HepG2 (cell line): Measurements from ENCODE around the gene UBE2O. TPM values are rescaled to one million over a fixed set of nuclear protein-coding genes. Genes with fewer than 3 reads are reported as not detected.

Experiments
- ELF1 ChIP-seq: sonication (generic); formaldehyde crosslinking; IDR thresholded peaks from 2 replicates; pipeline ENCODE4 v1.4.0; 2020; ENCODE audit warnings: missing genetic modification reagents
- FOSL2 ChIP-seq: sonication (generic); formaldehyde crosslinking; IDR thresholded peaks from 2 replicates; pipeline ENCODE4 v1.4.0; 2020; ENCODE audit warnings: missing genetic modification reagents
- FOXO1 ChIP-seq: sonication (generic); formaldehyde crosslinking; IDR thresholded peaks from 2 replicates; pipeline ENCODE4 v1.4.0; 2020; ENCODE audit warnings: missing genetic modification reagents
- GMEB2 ChIP-seq: IDR thresholded peaks from 2 replicates; pipeline ENCODE4 v1.6.1; 2016; ENCODE audit warnings: missing biosample characterization, missing genetic modification reagents, low read depth
- HCFC1 ChIP-seq: fragments of 150-350 bp; IDR thresholded peaks from 2 replicates; pipeline ENCODE4 v1.6.1; 2014; ENCODE audit warnings: low read depth, low read length
- IKZF4 ChIP-seq: sonication (generic); formaldehyde crosslinking; IDR thresholded peaks from 2 replicates; pipeline ENCODE4 v1.5.1; 2020; ENCODE audit warnings: borderline replicate concordance, mild to moderate bottlenecking, low read depth, missing genetic modification reagents; ENCODE audit errors: not compliant biosample characterization
- IRF9 ChIP-seq: sonication (generic); formaldehyde crosslinking; IDR thresholded peaks from 2 replicates; pipeline ENCODE4 v1.8.0; 2022; ENCODE audit warnings: missing genetic modification reagents, mild to moderate bottlenecking, borderline replicate concordance
- RXRB ChIP-seq: IDR thresholded peaks from 2 replicates; pipeline ENCODE4 v1.6.1; 2016; ENCODE audit warnings: borderline replicate concordance, missing genetic modification reagents, missing compliant biosample characterization
- ZFP41 ChIP-seq: sonication (generic); formaldehyde crosslinking; IDR thresholded peaks from 2 replicates; pipeline ENCODE4 v1.4.0; 2020; ENCODE audit warnings: mild to moderate bottlenecking, missing genetic modification reagents, borderline replicate concordance
- ZNF746 ChIP-seq: sonication (generic); formaldehyde crosslinking; IDR thresholded peaks from 2 replicates; pipeline ENCODE4 v1.8.0; 2022; ENCODE audit warnings: mild to moderate bottlenecking, missing genetic modification reagents
- ZNF782 ChIP-seq: sonication (generic); formaldehyde crosslinking; IDR thresholded peaks from 2 replicates; pipeline ENCODE4 v1.4.0; 2020; ENCODE audit warnings: missing genetic modification reagents, mild to moderate bottlenecking, borderline replicate concordance
- polyA plus RNA-seq, 8 experiments: library from polyadenylated mRNA; depleted of rRNA in 3 of 8; stranded (reverse) in 7 of 8; unstranded in 1 of 8; fragments of >200 nt; fragmentation: Illumina TruSeq in 4 of 8; extraction: Trizol in 4 of 8; gene quantifications; 2 replicates each; pipeline versions ENCODE4 v1.2.1 to v1.2.3, GENCODE V29; 2011 to 2016; ENCODE audit warnings: low read depth in 4 of 8, missing spikeins in 1 of 8, mixed read lengths in 1 of 8; ENCODE audit not compliant: insufficient read depth in 1 of 8
- total RNA-seq, 5 experiments: library from RNA; depleted of rRNA; stranded (reverse); fragments of >200 nt; fragmentation: Illumina TruSeq; extraction: Trizol; gene quantifications; 2 replicates each; pipeline ENCODE4 v1.2.3, GENCODE V29; 2016; ENCODE audit warnings: low read depth in 1 of 5
- TF ChIP-seq, protein P1 (sequence below): sonication (generic); formaldehyde crosslinking; IDR thresholded peaks from 2 replicates; pipeline ENCODE4 v1.4.0; 2020; ENCODE audit warnings: mild to moderate bottlenecking, missing genetic modification reagents
- TF ChIP-seq, protein P2 (sequence below): sonication (generic); formaldehyde crosslinking; IDR thresholded peaks from 2 replicates; pipeline ENCODE4 v1.4.0; 2020; ENCODE audit warnings: mild to moderate bottlenecking, missing genetic modification reagents

The UBE2O gene
- total and polyA plus RNA-seq, 2 of the 13 experiments (the other 11 are each of a cell fraction or from before 2014, with no cell fraction given): 21.5 to 23.5 TPM

GRCh38 chr17:76458580-76459490, 5.9 kb upstream of the UBE2O start (continued):
- TF ChIP-seq HCFC1: no peak
- peak; percentile 8; the same call in 1 of the 2 replicates for TF ChIP-seq FOSL2 (CRISPR knock-in tag)
- TF ChIP-seq, protein P1, sequence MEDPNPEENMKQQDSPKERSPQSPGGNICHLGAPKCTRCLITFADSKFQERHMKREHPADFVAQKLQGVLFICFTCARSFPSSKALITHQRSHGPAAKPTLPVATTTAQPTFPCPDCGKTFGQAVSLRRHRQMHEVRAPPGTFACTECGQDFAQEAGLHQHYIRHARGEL (CRISPR knock-in tag): no peak; the same call in 1 of the 2 replicates
- peak; percentile 33; the same call in 1 of the 2 replicates for TF ChIP-seq RXRB (CRISPR knock-in tag)
- TF ChIP-seq, protein P2, sequence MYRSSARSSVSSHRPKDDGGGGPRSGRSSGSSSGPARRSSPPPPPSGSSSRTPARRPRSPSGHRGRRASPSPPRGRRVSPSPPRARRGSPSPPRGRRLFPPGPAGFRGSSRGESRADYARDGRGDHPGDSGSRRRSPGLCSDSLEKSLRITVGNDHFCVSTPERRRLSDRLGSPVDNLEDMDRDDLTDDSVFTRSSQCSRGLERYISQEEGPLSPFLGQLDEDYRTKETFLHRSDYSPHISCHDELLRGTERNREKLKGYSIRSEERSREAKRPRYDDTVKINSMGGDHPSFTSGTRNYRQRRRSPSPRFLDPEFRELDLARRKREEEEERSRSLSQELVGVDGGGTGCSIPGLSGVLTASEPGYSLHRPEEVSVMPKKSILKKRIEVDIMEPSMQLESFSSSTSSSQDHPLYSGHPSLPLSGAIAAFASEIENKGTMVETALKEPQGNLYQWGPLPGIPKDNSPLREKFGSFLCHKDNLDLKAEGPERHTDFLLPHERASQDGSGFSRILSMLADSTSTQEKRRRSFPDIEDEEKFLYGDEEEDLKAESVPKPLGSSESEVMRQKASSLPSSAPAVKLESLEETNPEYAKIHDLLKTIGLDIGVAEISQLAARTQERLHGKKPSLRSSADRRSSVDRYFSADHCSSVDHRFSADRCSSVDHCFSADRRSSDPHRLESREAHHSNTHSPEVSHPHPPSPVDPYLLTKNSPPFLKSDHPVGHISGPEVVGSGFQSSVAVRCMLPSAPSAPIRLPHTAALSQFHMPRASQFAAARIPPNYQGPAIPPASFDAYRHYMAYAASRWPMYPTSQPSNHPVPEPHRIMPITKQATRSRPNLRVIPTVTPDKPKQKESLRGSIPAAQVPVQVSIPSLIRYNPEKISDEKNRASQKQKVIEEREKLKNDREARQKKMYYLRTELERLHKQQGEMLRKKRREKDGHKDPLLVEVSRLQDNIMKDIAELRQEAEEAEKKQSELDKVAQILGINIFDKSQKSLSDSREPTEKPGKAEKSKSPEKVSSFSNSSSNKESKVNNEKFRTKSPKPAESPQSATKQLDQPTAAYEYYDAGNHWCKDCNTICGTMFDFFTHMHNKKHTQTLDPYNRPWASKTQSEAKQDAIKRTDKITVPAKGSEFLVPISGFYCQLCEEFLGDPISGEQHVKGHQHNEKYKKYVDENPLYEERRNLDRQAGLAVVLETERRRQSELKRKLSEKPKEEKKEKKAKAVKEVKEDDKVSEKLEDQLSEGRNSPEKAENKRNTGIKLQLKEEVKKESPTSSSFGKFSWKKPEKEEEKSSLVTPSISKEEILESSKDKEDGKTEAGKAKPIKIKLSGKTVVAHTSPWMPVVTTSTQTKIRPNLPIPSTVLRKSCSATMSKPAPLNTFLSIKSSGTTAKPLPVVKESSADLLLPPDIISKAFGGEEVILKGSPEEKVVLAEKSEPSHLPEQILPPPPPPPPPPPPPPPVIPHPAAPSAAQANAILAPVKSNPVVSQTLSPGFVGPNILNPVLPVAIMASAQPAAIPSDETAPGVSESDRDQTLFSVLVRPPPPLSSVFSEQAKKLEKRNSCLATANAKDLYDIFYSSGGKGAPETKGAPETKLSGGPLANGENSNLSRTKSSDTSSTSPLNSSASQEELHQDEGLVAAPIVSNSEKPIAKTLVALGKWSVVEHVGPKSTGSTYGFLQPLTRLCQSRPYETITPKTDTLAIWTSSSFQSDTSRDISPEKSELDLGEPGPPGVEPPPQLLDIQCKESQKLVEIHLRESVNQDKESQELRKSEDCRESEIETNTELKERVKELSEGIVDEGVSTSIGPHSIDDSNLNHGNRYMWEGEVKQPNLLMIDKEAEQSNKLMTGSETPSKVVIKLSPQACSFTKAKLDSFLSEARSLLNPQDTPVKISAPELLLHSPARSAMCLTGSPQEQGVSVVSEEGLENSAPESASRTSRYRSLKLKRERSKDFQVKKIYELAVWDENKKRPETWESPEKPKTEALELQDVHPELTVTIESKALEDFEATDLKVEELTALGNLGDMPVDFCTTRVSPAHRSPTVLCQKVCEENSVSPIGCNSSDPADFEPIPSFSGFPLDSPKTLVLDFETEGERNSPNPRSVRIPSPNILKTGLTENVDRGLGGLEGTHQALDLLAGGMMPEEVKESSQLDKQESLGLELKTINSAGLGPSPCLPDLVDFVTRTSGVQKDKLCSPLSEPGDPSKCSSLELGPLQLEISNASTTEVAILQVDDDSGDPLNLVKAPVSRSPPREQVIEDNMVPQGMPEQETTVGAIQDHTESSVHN (CRISPR knock-in tag): 0 out of 2 replicates have a peak, but pooled peaks have one; percentile 31
- TF ChIP-seq ZNF746 (CRISPR knock-in tag): no peak
- no peak for TF ChIP-seq GMEB2 (CRISPR knock-in tag)
- TF ChIP-seq IRF9 (CRISPR knock-in tag): no peak
- no peak for TF ChIP-seq ELF1
- no peak for TF ChIP-seq IKZF4 (CRISPR knock-in tag)
- 0 out of 2 replicates have a peak, but pooled peaks have one; percentile 9 for TF ChIP-seq FOXO1 (CRISPR knock-in tag)
- TF ChIP-seq ZNF782 (CRISPR knock-in tag): no peak
- no peak for TF ChIP-seq ZFP41 (CRISPR knock-in tag)
